Measurements from ENCODE around the gene PRPF6.
"Not testable (repeated sequence)": the region's sequence is repeated elsewhere in the genome, so short reads cannot be mapped to it uniquely, and the experiment has no call there.

Gene PRPF6

GRCh38 chr20:63946986-63947637, 33.8 kb upstream of the PRPF6 start:
- no peak for DNase-seq

DNA sequence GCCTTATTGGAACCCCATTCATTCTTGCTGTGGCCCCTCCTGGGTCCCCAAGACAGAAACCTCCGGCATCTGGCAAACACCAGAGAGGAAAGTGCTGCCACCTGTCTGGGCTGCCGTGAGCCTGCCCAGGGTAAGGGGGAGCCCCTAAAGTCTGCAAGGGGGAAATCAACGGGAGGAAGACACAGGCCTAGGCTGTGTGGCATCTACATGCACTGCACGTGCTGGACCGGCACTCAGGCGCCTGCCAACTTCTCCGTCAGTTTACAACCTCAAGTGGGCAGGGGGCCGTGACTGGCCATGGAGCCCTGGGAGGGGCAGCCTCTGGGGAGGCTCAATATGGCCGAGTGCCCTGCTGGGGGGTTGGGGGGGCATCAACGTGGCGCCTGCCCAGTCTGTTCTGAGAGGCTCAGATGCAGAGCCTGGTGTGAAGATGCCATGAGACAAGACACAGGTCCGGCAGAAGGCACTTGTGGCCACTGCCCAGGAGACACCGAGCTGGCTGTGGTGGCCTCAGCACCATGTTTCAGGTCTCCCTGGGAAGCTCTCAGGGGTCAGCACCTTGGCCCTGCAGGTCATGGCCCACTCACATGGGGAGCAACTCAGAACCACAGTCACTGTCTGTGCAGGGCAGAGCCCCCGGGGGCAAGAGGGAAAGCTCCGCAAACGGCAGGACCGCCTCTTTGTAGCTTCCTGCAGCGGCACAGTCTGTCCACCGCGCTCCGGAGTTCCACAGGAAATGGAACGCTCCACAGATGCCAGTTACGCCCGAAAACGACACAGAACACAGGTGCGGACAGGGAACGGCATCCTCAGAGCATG, 33.1 kb upstream of the PRPF6 start:
- DNase-seq: no peak

DNA sequence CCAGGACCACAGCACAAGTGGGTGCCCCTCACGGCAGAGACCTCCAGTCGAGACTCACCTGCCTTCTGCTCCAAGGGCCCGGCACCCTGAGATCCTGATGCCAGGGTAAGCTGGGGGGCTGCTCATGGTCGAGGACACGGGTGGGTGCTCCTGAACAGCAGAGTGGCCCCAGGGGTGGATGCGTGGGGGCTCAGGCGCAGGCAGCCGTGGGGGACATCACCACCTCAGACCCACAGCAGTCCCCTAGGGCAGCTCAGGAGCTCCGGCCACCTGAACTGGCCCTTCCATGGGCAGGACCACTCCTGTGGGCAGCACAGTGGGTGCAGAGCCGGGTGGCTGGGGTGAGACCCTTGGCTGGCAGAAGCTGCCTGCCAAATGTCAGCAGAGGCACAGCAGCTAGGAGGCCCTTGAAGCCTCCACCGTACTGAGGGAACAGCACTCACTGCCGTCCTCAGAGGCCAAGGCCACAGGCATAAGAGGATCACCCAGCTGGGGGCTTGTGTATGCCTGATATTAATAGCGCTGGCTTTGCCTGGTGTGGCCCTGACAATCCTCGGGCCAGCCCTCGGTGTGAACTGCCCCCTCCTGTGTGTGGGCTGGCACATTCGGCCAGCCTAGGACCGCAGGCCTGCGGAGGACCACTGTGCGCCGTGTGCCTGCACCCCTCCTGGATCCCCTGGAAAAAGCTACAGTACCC, 30.1 kb upstream of the PRPF6 start:
- no peak for DNase-seq

DNA sequence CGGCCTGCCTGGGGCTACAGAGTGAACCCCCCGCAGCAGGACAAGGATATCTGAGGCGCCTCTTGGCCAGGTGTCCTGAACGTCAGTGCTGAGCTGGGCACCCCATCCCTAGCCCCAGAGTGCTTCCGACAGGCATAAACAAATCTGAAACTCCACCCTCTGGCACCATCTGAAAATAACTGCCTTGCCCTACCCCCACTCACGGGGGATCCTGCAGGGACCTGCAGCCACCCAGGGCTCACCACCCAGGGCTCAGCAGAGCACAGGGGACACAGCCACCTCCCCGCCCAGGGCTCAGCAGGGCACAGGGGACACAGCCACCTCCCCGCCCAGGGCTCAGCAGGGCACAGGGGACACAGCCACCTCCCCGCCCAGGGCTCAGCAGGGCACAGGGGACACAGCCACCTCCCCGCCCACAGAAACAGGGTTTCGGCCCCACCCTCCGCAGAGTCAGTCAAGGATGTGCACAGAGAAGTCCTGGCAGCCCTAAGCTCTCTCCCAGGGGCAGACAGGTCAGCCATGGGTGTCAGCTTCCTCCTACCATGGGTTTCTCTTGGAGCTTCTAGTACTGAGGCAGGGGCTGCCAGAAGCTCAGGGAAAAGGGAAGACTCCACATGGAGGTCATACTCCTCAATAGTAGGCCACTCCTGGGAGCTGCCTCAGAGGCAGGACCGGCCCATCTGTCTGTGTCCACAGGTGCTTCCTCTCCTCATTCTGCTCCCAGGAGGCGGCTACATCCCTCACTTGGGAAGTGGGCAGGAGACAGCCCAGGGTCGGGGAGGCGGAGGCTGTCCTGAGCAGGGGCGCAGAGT, 29.3 kb upstream of the PRPF6 start:
- DNase-seq: no peak

GRCh38 chr20:63952210-63952535, 28.8 kb upstream of the PRPF6 start:
- DNase-seq: no peak

- DNase-seq: no peak
These were observed 28.2 kb upstream of the PRPF6 start for GRCh38 chr20:63952769-63953168.

DNA sequence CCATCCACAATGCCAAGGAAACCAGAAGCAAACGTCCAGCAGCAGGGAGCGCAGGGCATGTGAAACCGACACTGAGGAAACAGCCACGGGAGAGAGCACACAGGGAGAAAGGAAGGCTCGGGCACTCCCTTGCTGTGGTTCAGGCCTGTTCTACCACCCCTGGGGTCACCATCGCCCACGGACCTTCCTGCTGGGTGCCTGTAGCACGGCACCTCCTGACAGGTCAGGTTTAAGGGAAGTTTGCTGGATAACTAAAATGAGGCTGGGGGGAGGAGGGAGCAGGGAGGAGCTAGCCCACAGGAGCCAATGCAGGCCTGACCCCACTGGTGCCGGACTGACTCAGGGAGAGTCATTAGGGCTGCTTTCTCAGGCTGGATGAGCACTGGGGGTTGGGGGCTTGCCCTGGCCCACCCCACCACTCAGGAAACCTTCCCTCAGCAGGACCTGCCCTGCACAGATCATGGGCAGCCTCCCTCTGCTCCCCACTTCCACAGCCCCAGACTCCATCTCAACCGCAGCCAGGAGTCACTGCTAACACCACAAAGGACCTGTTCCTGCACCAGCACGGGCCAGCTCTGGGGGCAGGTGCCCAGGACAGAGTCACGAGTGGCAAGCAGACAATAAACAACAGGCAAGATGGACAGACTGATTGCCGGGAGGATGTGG, 27.0 kb upstream of the PRPF6 start:
- no peak for DNase-seq

- DNase-seq: no peak
These were observed 25.6 kb upstream of the PRPF6 start for GRCh38 chr20:63955281-63955826.

GRCh38 chr20:63955827-63956663, 24.9 kb upstream of the PRPF6 start, which contains the start of gene UCKL1:
Gene UCKL1, minus strand, starts transcription at chr20:63956416. Its CDS starts 44 bp downstream, at chr20:63956372.
- peak; percentile 79 for DNase-seq

DNA sequence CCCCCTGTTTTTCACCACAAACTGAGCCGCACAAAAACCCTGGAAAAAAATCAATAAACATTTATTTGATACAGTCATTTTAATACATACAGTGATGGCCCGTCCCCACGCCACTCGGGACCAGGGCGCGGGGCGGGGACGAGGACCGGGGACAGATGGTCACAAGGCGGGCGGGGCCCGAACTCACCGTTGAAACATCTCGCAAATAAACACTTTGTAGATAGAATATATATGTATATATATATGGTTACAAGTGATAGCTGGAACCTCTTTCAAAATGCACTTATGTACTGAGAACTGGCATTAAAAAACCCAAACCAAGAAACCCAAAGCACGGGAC, 24.3 kb upstream of the PRPF6 start:
- DNase-seq: peak; percentile 56

DNA sequence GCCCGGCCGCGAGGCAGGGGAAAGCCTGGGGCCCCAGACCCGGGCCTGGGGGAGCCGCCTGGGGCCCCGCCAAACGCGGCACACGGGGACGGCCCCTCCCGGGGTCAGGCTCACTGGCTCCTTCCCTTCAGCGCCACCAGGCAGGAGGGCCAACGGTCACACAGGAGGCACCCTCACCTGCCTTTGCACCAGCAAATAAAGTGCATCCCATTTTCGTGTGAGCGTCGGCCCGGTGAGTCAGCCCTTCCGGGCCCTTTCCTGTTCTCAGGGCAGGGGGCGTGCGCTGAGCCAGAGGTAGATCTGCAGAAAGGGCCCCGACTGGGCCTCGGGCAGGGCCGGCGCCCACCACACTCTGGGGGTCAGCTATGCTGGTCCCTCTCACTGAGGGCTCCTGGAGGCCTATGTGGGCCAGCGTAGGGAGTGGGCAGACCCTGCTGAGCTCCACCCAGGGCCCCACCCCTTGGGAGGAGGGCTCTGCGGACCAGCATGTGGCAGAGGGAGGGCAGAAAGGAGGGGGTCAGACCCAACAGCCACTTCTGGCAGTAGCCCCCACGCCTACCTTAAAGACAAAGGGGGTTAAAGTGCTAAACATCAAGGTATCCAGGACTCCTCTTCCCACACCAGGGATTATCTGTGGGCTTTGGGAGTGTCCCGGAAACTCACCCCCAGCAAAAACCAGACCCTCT, 23.8 kb upstream of the PRPF6 start:
- peak; percentile 95 for DNase-seq

GRCh38 chr20:63957690-63958441, 23.1 kb upstream of the PRPF6 start:
- DNase-seq: peak; percentile 95

DNA sequence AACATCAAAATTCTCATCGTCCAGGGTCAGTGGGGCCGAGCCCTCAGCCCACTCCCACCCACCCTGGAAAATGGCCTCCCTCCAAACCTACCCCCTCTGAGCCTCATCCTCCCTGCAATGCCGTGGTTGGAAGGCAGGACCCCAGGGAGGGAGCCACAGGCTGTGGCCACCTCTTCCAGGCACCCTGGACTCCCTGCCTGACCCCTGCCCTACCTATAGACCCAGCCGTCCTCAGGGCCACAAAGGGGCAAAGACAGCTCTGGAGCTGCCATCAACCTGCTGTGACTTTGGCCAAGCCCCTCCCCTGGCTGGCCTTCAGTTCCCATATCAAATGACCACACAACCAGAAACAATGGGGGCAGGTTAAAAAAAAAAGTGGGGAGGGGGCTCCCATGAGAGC, 22.5 kb upstream of the PRPF6 start:
- no peak for DNase-seq

GRCh38 chr20:63958964-63959698, 21.8 kb upstream of the PRPF6 start:
- DNase-seq: no peak

GRCh38 chr20:63959699-63960075, 21.2 kb upstream of the PRPF6 start:
- DNase-seq: no peak

GRCh38 chr20:63960654-63961621, 20.0 kb upstream of the PRPF6 start:
- DNase-seq: not testable (repeated sequence)

- no peak for DNase-seq
These were observed 19.1 kb upstream of the PRPF6 start for GRCh38 chr20:63961664-63962425.
